Measurements from ENCODE around the gene COLGALT1.

The COLGALT1 gene

DNA sequence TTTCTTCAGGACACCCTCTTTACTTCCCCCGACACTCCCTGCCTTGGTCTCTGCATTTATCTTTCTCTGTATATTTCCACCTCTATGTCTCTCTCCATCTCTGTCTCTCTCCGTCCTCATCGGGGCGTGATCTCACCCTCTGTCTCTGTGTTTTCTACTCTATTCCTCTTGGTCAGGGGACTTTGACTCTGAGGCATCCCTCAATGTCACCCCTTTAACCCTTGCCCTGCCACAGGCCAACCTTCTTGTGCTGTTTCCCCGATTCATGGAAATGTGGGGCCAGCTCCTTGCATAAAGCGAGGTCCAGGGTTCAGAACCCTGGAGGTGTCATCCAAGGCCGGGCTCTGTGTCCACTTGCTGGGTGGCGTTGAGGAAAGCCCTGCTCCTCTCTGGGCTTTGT is 46.8 kb downstream of the COLGALT1 start:
- no peak for DNase-seq

DNA sequence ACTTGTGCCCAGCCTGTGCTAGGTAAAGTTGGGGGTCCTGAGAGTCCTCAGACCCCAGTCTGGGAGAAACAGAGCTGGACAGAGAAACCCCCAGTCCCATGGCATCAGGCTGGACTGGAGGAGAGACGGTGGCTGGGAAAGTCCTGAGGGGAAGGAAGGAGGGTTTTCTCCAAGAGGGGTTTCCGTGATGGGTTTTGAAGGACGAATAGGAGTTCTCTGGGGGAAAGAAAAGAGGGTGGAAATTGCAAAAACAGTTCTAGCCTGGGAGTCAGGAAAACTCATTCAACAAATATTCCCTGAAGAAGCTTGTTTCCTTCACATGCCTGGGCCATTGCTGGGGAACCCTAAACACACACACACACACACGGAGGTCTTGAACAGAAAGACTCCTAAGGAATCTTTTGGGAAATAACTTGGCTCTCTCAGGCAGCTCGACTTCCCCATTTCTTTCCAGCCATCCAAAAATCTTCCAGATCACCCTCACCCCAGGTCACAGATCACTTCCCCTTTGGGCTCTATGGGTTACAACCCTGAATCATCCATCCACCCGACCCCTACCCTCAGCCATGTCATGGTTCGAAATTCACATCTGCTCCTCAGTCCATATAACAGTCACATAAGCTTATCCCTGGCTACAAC is 47.5 kb downstream of the COLGALT1 start:
- no peak for DNase-seq

DNA sequence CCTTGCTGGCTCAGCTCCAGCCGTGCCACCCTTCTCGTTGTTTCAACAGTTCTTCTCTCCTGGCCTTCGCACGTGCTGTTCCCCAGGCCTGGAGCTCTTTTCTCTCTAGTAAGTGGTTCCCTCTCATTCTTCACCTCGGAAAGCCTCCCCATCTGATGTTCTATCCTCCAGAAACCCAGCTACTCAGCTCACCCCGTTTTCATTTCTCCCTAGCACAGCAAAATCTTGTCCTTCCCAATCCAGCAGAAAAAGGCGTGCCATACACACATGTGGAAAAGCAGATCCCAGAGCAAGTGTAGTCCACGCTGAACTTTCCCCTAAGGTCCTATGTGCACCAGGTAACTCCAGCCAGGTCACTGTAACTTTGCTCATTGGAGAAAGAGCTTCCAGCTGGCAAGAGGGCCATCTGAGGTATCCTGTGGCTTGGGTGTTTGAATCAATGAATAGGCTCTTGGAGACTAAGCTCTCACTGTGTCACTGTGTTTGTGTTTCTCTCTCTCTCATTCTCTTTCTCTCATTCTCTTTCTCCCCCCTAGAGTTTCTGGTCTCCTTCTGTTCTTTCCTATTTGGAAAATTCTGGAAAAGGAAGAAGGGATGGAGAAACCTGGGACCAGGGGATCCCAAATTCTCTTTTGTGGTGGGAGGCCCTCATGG is 49.0 kb downstream of the COLGALT1 start:
- DNase-seq, result no peak

DNA sequence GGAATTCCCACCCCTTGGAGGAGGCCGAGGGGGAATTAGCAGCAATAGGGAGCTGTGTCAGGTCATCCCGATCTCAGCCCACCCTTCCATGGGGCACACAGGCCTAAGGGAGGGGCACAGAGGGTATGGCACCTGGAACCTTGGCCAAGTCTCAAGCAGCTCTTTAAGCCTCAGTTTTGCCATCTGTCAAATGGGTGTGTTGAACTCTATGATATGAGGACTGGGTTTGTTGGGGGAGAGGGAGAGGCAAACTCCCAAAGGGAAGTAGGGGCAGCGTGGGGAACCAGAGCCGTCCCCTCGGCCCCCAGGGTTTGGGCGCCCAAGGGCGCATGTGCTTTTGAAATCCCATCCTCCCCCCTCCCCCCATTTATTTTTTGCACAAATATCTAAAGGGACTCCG is 49.7 kb downstream of the COLGALT1 start:
- no peak for DNase-seq

DNA sequence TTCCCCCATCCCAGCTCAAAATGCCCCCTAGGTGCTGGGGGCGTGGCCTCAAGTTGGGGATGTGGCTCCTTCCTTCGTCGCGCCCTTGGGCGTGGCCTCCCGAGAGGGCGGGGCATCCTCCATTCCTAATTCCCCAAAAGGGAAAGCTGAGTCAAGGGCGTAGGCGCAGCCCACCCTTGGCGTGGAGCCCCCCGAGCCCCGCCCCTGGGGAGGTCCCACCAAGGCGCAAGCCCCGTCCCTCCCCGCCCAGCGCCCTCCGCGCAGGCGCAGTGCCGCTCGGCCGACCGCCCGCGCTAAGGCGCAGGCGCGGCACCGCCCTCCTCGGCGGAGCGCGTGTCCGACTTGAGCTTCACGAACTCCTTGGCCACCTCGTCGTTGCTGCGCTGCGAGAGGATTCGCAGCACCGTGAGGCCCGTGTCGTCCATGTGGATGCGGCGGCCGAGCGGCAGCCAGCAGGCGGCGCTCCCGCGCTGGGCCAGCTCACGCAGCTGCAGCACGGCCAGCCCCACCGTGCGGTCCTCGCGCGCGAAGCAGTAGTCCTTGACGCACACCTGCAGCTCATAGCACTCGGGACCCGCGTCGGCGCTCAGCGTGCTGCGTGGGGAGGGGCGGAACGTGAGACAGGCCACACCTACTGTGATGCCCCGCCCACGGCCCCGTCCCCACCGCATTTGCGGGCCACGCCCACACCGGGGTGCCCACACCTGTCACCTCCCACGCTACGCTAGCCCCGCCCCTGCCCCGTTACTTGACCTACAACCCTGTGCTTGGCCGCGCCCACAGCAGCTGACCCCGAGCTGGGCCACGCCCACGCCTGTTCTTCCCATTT is 50.5 kb downstream of the COLGALT1 start:
- DNase-seq, result peak; percentile 14

DNA sequence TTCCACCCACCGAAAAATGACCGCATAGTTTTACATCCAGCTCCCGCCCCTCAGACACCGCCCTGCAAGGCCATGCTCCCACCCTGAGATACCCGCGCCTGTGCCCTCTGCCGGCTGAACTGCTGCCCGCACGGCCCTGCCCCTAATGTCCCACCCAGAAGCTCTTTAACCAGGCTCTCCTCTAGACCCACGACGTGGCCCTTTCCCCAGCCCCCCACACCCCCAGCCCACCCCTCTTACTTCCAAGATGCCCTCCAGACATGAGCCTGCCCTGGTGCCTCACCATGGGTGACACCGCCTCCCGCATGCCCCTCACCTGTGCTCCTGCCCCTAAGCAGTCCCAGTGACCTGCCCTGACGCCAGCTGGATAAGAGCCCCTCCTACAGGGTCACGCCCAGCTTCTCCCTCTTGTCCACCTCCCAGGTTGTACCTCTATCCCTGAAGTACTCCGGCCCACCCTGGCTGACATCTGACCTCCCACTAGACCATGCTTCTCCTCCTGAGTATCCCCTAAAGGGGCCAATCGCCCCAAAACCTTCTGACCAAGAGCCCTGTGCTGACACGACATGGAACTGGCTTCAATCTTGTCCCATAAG is 51.2 kb downstream of the COLGALT1 start:
- no peak for DNase-seq

DNA sequence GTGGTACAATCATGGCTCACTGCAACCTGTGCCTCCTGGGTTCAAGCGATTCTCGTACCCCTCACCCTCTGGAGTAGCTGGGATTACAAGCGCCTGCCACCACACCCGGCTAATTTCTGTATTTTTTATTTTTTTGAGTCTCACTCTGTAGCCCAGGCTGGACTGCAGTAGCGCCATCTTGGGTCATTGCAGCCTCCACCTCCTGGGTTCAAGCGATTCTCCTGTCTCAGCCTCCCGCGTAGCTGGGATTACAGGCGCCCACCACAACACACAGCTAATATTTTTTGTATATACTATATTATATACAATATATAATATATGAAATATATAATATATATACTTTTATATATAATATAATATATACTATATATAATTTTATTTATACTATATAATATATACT is 52.5 kb downstream of the COLGALT1 start:
- DNase-seq, result no peak

DNA sequence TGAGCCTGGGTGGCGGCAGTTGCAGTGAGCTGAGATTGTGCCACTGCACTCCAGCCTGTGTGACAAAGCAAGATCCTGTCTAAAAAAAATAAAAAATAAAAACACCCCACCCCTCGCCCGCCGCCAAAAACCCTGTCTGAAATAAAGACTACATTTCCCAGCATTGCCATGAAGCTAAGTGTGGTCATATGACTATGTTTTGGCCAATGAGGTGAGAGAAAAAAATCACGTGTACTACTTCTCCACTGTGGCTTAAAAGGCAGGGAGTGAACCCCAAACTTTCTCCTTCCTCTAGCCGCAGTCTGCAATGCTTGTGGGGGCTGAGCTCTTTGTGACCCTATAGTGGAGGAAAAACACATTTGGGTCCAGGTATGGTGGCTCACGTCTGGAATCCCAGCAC is 54.9 kb downstream of the COLGALT1 start:
- DNase-seq, result peak; percentile 8

DNA sequence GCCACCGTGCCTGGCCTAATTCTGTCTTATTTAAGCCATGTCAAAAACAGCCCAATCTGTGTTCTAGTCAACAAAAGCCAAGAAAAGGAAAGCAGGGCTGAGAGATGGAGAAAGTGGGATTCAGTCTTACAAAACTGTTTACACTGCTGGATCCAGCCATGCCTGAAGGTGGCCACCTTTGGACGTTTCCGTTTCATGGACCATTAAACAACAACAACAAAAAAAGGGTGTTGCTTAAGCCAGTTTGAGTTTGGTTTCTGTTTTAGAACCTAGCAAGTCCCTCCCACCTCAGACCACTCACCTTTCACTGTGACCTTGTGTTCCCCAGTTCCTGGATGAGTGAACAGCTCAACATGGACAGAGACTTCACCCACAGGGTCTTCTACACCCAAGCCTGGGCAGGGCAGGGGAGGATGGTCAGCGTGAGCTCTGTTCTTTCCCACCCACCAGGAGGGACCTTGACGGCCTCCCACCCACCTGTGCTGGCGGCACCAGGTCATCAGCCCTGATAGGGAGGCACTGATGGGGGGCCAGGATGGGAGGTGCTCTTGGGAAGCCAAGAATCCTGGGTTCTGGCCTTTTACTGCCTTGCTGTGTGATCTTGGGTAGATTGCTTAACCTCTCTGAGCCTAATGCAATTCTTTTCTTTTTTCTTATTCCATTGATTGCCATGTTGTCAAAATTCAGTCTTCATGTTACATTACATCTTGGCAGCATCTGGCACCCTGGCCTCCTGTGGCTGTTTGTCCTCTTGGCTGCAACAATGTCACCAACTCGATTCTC is 56.2 kb downstream of the COLGALT1 start:
- DNase-seq, result no peak

DNA sequence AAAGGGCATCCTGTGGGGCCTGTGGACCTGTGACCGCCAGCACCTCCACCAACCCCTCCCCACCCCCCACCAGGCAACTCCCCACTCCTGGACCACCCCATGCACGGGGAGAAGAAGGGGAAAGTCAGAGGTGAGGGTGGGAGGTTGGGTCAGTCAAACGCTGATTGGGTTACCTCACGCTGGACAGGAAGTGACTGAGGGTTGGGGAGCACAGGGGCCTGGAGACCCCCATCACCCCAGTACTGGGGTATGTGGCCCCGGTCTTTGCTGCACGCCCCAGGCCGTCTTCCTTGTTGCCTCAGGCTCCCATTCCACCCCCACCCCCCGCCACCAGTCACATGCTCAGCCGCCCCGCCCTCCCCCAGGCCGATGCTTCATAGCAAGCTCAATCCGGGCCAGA is 59.0 kb downstream of the COLGALT1 start:
- no peak for DNase-seq

DNA sequence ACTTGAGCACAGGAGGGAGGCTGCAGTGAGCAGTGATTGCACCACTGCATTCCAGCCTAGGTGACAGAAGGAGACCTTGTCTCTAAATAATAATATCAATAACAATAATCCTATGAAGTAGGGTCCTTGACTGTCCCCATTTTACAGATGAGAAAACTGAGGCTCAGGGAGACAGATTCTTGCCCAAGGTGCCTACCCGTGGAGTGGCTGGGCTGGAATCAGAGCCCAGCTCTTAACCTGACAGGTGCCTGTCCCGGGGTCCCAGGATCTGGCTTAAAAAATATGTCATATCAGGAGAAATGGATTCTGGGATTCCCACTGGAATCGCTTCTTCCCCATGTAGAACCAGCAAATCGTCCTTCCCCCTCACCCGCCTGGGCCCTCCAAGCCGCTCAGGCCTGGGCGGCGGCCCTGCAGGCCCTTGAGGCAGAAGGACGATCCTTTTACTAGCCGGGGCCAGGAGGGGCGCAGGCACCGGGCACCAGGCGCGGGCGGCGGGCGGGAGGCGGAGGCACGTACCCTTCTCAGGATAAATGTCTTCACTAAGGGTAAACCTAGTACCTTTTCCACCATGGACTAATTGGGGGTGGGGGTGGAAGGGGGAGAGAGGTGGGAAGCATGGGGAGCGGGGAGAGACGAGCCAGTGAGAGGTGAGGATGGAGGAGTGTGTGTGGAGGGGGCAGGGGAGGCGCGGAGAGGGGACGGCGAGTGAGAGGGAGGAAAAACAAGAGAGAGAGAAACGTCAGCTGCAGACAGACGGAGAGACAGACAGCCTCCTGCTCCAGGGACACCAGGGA is 60.6 kb downstream of the COLGALT1 start:
- DNase-seq, result no peak

DNA sequence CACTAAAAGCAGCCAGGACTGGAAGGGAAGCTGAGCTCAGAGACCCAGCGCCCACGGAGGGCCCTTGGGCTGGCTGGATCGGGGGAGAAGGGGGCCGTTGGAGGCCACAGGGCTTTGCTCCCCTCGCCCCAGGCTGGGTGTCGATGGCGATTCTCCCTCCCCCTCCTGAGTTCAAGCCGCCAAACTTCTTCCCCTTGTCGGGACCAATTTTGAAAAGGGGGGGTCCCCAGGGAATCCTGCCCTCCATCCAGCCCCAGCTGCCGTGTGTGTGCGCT is 61.2 kb downstream of the COLGALT1 start:
- DNase-seq, result no peak

DNA sequence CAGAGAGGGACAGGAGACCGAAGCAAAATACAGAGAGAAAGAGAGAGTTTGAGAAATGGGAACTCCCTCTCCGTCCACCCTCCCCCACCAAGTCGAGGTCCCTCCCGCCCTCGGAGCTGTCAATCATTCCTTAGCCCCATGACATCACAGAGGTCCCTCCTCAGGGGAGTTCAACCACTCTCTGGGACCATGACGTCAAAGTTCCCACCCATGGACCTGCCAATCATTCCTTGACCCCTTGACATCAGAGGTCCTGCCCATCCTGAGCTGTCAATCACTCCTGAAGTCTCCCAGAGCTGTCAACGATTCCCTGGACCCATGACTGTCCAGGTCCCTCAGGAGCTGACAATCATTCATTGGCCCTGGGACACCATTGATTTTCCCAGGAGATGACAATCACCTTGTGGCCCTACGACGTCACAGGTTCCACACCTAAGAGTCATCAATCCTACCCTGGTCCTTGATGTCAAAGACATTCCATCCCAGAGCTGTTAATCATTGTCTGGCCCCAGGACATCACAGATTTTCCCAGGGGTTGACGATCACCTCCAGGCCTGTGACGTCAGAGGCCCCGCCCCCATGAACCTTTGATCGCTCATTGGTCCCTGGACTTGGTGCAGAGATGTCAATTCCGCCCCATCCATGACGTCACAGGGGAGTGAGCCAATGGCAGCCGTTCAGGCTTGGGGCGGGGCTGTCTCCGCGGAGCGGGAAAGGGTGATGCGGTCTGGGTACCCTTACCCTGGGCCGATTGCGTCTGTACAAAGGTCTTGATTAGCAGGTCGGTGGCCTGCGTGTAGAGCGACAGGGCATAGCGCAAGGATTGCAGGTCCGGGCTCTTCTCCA is 61.7 kb downstream of the COLGALT1 start:
- DNase-seq, result no peak

DNA sequence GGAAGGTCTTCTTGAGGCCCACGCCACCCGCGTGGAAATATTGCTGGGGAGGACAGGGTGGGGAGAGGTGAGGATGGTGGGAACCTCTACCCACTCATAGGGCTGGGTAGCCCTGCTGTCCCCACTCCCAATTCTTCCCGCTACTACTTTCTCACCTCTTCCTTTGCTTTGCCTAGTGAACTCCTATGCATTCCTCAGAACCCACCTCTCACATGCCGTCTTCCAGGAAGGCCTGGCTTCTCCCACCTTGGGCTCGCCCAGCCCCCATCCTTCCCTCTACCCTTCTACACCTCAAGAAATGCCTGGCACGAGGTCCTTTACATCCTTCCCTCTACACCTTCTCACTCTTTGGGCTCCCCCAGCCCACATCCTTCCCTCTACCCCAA is 62.4 kb downstream of the COLGALT1 start:
- DNase-seq, result no peak

DNA sequence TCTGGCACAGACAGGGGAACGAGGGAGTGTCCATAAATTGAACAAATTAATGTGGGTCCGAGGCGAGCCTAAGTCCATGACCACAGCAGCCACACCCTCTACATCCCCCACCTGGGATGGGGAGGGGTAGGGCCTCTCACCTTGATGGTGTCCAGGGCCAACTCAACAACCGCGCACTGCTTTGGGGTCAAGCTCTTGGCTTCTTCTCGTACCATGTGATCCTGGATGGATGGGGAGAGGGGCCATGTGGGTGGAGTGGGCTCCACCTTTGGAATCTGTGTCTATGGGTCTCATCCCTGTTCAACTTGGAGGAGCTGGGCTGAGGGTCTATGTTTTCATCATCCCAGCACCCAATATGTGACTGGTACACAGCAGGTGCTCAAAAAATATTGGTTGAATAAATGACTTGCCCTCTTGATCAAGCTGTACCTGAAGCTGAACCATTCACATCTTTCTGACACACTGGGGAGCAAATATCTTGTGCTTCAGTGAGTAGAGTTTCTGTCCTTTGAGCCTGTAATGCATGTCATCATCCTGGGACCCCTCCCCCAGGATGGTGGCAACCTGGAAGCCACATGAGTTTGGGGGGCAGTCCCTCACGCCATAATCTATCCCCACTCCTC is 62.9 kb downstream of the COLGALT1 start:
- DNase-seq, result no peak

DNA sequence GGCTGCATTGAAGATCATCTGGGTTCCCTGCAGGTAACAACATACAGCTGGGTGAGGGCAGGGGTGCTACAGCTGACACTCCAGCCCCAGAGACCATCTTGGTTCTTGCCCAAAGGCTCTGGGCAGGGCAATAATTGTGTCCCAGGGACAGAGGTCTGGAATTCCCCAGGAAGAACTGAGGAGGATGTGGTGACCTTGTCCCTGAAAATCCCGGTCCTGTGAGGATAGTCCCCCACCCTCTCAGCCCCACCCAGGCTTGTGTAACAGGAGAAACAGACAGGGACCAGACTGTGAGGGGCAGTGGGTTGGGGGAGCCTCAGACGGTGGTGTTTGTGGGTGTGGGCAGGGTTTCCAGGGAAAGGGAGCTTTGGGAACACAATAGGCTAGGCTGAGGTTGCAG is 63.5 kb downstream of the COLGALT1 start:
- no peak for DNase-seq

DNA sequence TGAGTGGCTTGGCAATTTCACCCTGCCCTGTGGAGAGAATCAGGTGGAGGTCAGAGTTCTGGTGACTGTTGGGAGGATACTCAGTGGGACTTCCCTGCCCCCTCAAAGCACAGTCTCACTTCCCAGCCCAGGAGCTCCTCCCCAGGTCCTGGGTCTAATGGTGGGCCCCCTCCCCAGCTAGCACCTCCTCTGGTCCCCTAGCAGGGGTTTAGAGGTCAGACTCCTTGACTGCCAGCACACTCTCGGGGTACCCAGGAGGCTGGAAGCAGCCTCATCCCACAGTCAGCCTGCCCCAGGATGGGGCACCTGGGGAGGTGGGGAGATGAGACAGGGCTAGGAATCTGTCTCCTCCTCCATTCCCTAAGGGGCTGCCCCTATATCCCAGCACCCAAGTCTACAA is 65.2 kb downstream of the COLGALT1 start:
- no peak for DNase-seq

DNA sequence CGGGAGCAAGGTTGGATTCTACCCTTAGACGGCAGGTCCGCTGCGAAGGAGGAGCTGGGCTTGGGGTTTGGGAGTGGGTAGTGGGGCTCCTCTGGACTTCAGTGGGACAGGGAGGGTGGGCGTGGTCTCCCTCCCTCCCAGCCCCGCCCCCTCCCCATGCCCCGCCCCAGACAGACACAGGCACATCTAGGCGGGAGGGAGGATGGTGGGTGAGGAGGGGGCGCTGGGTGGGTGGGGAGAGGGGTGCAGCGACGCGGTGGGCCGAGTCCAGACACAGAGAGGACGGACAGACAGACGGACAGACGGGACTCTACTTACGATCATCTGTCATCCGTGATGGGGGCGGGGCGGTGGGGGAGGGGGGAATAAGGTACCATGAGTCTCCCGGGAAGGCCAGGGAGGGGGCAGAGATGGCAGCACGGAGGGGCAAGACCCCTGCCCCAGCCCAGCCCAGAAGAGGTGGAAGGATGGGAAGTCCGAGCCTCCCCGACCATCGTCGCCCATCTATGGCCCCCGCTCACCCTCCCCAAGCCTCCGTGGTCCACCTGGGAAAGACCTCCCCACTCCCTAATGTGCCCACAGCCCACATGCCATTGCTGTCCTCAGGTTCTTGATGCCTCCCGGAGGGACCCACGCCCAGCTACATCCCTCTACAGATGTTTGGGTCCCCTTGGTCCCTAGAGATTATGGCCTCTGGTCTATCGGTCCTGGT is 67.9 kb downstream of the COLGALT1 start:
- DNase-seq, result no peak

DNA sequence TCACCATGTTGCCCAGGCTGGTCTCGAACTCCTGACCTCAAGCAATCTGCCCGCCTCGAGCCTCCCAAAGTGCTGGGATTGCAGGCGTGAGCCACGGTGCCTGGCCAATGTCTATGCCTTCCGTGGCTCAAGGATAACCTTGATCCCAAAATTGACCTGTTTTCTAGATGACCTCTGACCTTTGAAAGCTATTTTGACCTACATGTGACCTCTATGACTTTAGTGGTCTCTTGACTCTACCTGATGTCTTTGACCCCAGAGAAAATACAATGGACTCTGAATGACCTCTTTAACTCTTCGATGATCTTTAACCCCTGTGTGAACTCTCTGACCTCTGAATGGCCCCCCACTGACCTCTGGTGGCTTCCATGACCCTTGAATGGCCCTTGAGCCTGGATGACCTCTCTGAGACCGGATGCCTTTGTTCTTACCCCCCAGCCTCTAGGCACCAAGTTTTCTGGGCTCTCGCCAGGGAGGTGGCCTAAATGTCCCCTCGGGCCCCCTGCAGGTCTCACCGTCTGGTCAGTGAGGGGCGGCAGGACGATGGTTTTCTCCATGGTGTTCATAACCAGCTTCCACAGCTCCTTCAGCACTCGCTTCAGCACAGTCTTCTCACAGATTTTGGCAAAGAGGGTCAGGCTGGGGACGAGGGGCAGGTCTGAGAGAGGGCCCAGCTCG is 69.0 kb downstream of the COLGALT1 start:
- no peak for DNase-seq

DNA sequence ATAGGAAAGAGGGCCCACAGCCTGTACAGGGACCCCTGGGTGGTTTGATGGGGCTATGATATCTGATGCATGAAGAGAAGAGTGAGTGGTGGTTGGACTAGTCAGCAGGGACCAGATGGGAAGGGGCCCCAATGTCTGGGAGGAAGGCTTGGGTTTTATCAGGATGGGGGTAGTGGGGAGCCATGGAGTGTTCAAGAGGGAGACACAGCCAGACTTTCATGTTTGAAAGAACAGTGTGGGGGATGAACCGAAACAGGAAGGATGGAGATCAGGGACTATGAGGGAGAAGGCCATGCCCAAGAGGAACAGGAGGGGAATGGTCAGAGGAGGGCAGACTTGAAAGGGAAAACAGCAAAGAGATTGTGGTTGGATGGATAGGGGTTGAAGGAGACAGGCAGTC is 69.6 kb downstream of the COLGALT1 start:
- DNase-seq, result no peak

Data from kidney glomerular epithelial cell (primary cell).